H9 (cell line): ENCODE measurements around the gene COG2. TPM values are rescaled to one million over a fixed set of nuclear protein-coding genes. Genes with fewer than 3 reads are reported as not detected.
"Not testable (repeated sequence)": the region's sequence is repeated elsewhere in the genome, so short reads cannot be mapped to it uniquely, and the experiment has no call there.

Experiments
- DNase-seq: peaks from one replicate; pipeline ENCODE4 v3.0.0-alpha.2; 2017
- H2AFZ ChIP-seq: one replicate; pipeline ENCODE4 v1.6.1; 2013; ENCODE audit warnings: mild to moderate bottlenecking, low read length, control low read depth, moderate library complexity
- H2AK5ac ChIP-seq: 2 replicates; pipeline ENCODE4 v1.6.1; 2013; ENCODE audit warnings: low read length, control low read depth, mixed read lengths; ENCODE audit not compliant: insufficient read length
- H2BK120ac ChIP-seq: one replicate; pipeline ENCODE4 v1.6.1; 2013; ENCODE audit warnings: low read depth, mild to moderate bottlenecking, low read length, control low read depth, inconsistent platforms; ENCODE audit not compliant: poor library complexity, severe bottlenecking
- H2BK12ac ChIP-seq: 2 replicates; pipeline ENCODE4 v1.6.1; 2013; ENCODE audit warnings: low read length, control low read depth, mixed read lengths, low read depth; ENCODE audit not compliant: insufficient read length
- H2BK15ac ChIP-seq: 2 replicates; pipeline ENCODE4 v1.6.1; 2013; ENCODE audit warnings: low read depth, low read length, control low read depth
- H2BK20ac ChIP-seq: one replicate; pipeline ENCODE4 v1.6.1; 2013; ENCODE audit warnings: low read depth, mild to moderate bottlenecking, low read length, control low read depth, inconsistent platforms; ENCODE audit not compliant: poor library complexity, severe bottlenecking
- H2BK5ac ChIP-seq: 2 replicates; pipeline ENCODE4 v1.6.1; 2013; ENCODE audit warnings: low read length, control low read depth, mixed read lengths; ENCODE audit not compliant: insufficient read length
- H3K14ac ChIP-seq: 2 replicates; pipeline ENCODE4 v1.6.1; 2013; ENCODE audit warnings: low read length, control low read depth; ENCODE audit not compliant: insufficient read depth
- H3K18ac ChIP-seq: 2 replicates; pipeline ENCODE4 v1.6.1; 2013; ENCODE audit warnings: low read depth, mild to moderate bottlenecking, mixed read lengths, low read length, control low read depth; ENCODE audit not compliant: insufficient read length
- H3K23ac ChIP-seq: 2 replicates; pipeline ENCODE4 v1.6.1; 2013; ENCODE audit warnings: low read length, control low read depth, mixed read lengths, low read depth; ENCODE audit not compliant: insufficient read length
- H3K23me2 ChIP-seq: 2 replicates; pipeline ENCODE4 v1.6.1; 2013; ENCODE audit warnings: low read depth, mild to moderate bottlenecking, mixed read lengths, low read length, control low read depth; ENCODE audit not compliant: insufficient read length, poor library complexity, severe bottlenecking
- H3K27ac ChIP-seq: 2 replicates; pipeline ENCODE4 v1.5.1; 2013; ENCODE audit warnings: low read length, control low read depth, mixed read lengths, low read depth; ENCODE audit not compliant: insufficient read length
- H3K27me3 ChIP-seq: 2 replicates; pipeline ENCODE4 v1.6.1; 2013; ENCODE audit warnings: low read length, control low read depth, inconsistent platforms; ENCODE audit not compliant: insufficient read depth
- H3K4ac ChIP-seq: 2 replicates; pipeline ENCODE4 v1.6.1; 2013; ENCODE audit warnings: low read depth, mild to moderate bottlenecking, control low read depth, inconsistent platforms, low read length, moderate library complexity
- H3K4me1 ChIP-seq: 2 replicates; pipeline ENCODE4 v1.6.1; 2013; ENCODE audit warnings: low read length, control low read depth, inconsistent platforms; ENCODE audit not compliant: insufficient read depth
- H3K4me2 ChIP-seq: 2 replicates; pipeline ENCODE4 v1.6.1; 2013; ENCODE audit warnings: low read length, control low read depth, mixed read lengths; ENCODE audit not compliant: insufficient read length, insufficient read depth
- H3K56ac ChIP-seq: 2 replicates; pipeline ENCODE4 v1.6.1; 2013; ENCODE audit warnings: low read depth, mild to moderate bottlenecking, mixed read lengths, low read length, control low read depth; ENCODE audit not compliant: insufficient read length
- H3K79me1 ChIP-seq: 2 replicates; pipeline ENCODE4 v1.6.1; 2013; ENCODE audit warnings: low read depth, mild to moderate bottlenecking, moderate library complexity, low read length, control low read depth, inconsistent platforms; ENCODE audit not compliant: insufficient read depth, poor library complexity, severe bottlenecking
- H3K79me2 ChIP-seq: 2 replicates; pipeline ENCODE4 v1.6.1; 2013; ENCODE audit warnings: low read length, control low read depth, inconsistent platforms; ENCODE audit not compliant: insufficient read depth
- H3K9ac ChIP-seq: 2 replicates; pipeline ENCODE4 v1.6.1; 2013; ENCODE audit warnings: low read length, control low read depth, mixed read lengths; ENCODE audit not compliant: insufficient read length; ENCODE audit errors: extremely low read depth
- H3K9me3 ChIP-seq: one replicate; pipeline ENCODE4 v1.6.1; 2013; ENCODE audit warnings: low read depth, low read length, inconsistent platforms; ENCODE audit not compliant: control insufficient read depth
- H3T11ph ChIP-seq: one replicate; pipeline ENCODE4 v1.6.1; 2013; ENCODE audit warnings: mild to moderate bottlenecking, low read length, control low read depth, inconsistent platforms
- H4K20me1 ChIP-seq: one replicate; pipeline ENCODE4 v1.6.1; 2013; ENCODE audit not compliant: control insufficient read depth, insufficient read length, insufficient read depth
- H4K5ac ChIP-seq: 2 replicates; pipeline ENCODE4 v1.6.1; 2013; ENCODE audit warnings: low read depth, mild to moderate bottlenecking, mixed read lengths, low read length, control low read depth; ENCODE audit not compliant: insufficient read length
- H4K8ac ChIP-seq: replicated peaks from 2 replicates; pipeline ENCODE4 v1.6.1; 2013; ENCODE audit warnings: low read length, control low read depth, mixed read lengths, low read depth; ENCODE audit not compliant: insufficient read length
- H4K91ac ChIP-seq: 2 replicates; pipeline ENCODE4 v1.6.1; 2013; ENCODE audit warnings: low read depth, mild to moderate bottlenecking, moderate library complexity, mixed read lengths, low read length, control low read depth; ENCODE audit not compliant: insufficient read length
- H3K27ac Mint-ChIP-seq, 3 experiments: 2 replicates in 2 of 3; 3 replicates in 1 of 3; pipeline ENCODE4 v1.8.0; 2020 to 2021; ENCODE audit warnings: mixed read lengths in 3 of 3, mild to moderate bottlenecking in 1 of 3, moderate library complexity in 1 of 3
- H3K27me3 Mint-ChIP-seq: 2 replicates; pipeline ENCODE4 v1.8.0; 2021; ENCODE audit warnings: low read depth, mild to moderate bottlenecking, moderate library complexity, mixed read lengths
- H3K36me3 Mint-ChIP-seq, 3 experiments: 2 replicates in 2 of 3; 3 replicates in 1 of 3; pipeline ENCODE4 v1.8.0; 2020 to 2021; ENCODE audit warnings: low read depth in 3 of 3, mixed read lengths in 3 of 3; ENCODE audit not compliant: insufficient read depth in 1 of 3
- H3K4me1 Mint-ChIP-seq, 2 experiments: 2 replicates each; pipeline ENCODE4 v1.8.0; 2020; ENCODE audit warnings: mixed read lengths in 2 of 2
- H3K4me3 Mint-ChIP-seq, 2 experiments: 2 replicates in 1 of 2; 3 replicates in 1 of 2; pipeline ENCODE4 v1.8.0; 2020 to 2021; ENCODE audit warnings: mild to moderate bottlenecking in 2 of 2, mixed read lengths in 2 of 2, moderate library complexity in 1 of 2
- H3K9me3 Mint-ChIP-seq, 2 experiments: 2 replicates in 1 of 2; 3 replicates in 1 of 2; pipeline ENCODE4 v1.8.0; 2020; ENCODE audit warnings: mild to moderate bottlenecking in 2 of 2, mixed read lengths in 2 of 2, moderate library complexity in 1 of 2
- CTCF ChIP-seq: fragments of 200-600 bp; sonication (generic); conservative IDR thresholded peaks from 3 replicates; pipeline ENCODE4 v1.8.0; 2021; ENCODE audit warnings: antibody characterized with exemption, mild to moderate bottlenecking
- WGBS: extraction: QIAGEN DNeasy Blood & Tissue Kit; methylation state at CpG from one replicate; pipeline ENCODE4 v1.1.7; 2013; ENCODE audit warnings: missing lambda C conversion rate, low lambda C conversion rate, mixed read lengths; ENCODE audit not compliant: insufficient read length; ENCODE audit errors: extremely low coverage; 5-methylcytosine and 5-hydroxymethylcytosine counted together
- total RNA-seq: library from RNA; stranded (reverse); gene quantifications from 2 replicates; pipeline ENCODE4 v1.2.1, GENCODE V29; 2021

Gene COG2
- total RNA-seq, 1 experiment from 2014 or later: 42.2 TPM

- no peak overlapping the region for H3K18ac ChIP-seq
- no peak overlapping the region for H3K27ac ChIP-seq
- no peak overlapping the region for H3K9ac ChIP-seq
- peaks cover 3% of the 10 kb centered on the region for H3K79me1 ChIP-seq
- H3K4ac ChIP-seq: no peak overlapping the region
- no peaks in the 10 kb centered on the region for H3K27me3 ChIP-seq
- H3K14ac ChIP-seq: no peak overlapping the region
- no peak overlapping the region for H4K5ac ChIP-seq
- H4K8ac ChIP-seq: no peak overlapping the region
- Mint-ChIP-seq H3K4me3 (no peak overlapping the region), H3K36me3 (peaks cover 5 to 27% (median 23%) of the 10 kb centered on the region in 3 experiments), H3K4me1 (0 out of 4 replicates have a peak, but pooled peaks cover 0 to under 1% of the 10 kb centered on the region in 2 experiments), H3K27ac (no peak overlapping the region), H3K27me3 (no peaks in the 10 kb centered on the region), H3K9me3 (peaks cover 12 to 34% of the 10 kb centered on the region in 2 experiments; a peak in 4 of 5 replicates)
- H3T11ph ChIP-seq: no peak overlapping the region
- H2BK5ac ChIP-seq: no peak overlapping the region
- no peak overlapping the region for H2AFZ ChIP-seq
- no peak overlapping the region for H3K23ac ChIP-seq
- H3K56ac ChIP-seq: no peak overlapping the region
- no peak overlapping the region for H4K91ac ChIP-seq
- no peaks in the 10 kb centered on the region for H4K20me1 ChIP-seq
- no peaks in the 10 kb centered on the region for H3K4me1 ChIP-seq
- no CpG with 5 or more reads among the region's 2 CpGs for WGBS
- H3K79me2 ChIP-seq: peaks cover 11% of the 10 kb centered on the region; the same call in 1 of the 2 replicates
- H2BK20ac ChIP-seq: no peak overlapping the region
- H3K23me2 ChIP-seq: no peaks in the 10 kb centered on the region
- no peak overlapping the region for H2BK120ac ChIP-seq
- no peak for DNase-seq
- no peaks in the 10 kb centered on the region for H3K9me3 ChIP-seq
- no peak overlapping the region for H2AK5ac ChIP-seq
- no peak overlapping the region for H3K4me2 ChIP-seq
- H2BK15ac ChIP-seq: no peak overlapping the region
- no peak overlapping the region for H2BK12ac ChIP-seq
- no peak for TF ChIP-seq CTCF
Measured at GRCh38 chr1:230651235-230651634, 9.0 kb downstream of the COG2 start.

GRCh38 chr1:230656719-230657118 is 14.4 kb downstream of the COG2 start:
- H3K56ac ChIP-seq, H3K9me3 ChIP-seq, H3K4me1 ChIP-seq, H3K27ac Mint-ChIP-seq, H3K27me3 ChIP-seq, H3K18ac ChIP-seq, H3T11ph ChIP-seq, H4K5ac ChIP-seq, H4K8ac ChIP-seq, H2AFZ ChIP-seq, H4K91ac ChIP-seq, H2AK5ac ChIP-seq, H3K27ac ChIP-seq, H4K20me1 ChIP-seq, H2BK20ac ChIP-seq, H3K23me2 ChIP-seq, H3K79me2 ChIP-seq, H2BK5ac ChIP-seq, H3K4me3 Mint-ChIP-seq, H2BK120ac ChIP-seq, H3K79me1 ChIP-seq, H3K4me2 ChIP-seq, H2BK15ac ChIP-seq, H2BK12ac ChIP-seq, H3K9ac ChIP-seq, H3K14ac ChIP-seq, H3K4ac ChIP-seq, H3K23ac ChIP-seq, H3K27me3 Mint-ChIP-seq, DNase-seq: not testable (repeated sequence)
- no CpG with 5 or more reads among the region's 1 CpG for WGBS
- Mint-ChIP-seq H3K36me3 (peaks cover 20 to 31% (median 25%) of the 10 kb centered on the region in 3 experiments), H3K4me1 (peaks cover 14% of the 10 kb centered on the region in 2 experiments), H3K9me3 (peaks cover 12 to 23% of the 10 kb centered on the region in 2 experiments; a peak in 4 of 5 replicates)
